ENCODE measurements around the gene NTRK3. TPM values are rescaled to one million over a fixed set of nuclear protein-coding genes. Genes with fewer than 3 reads are reported as not detected.

Gene NTRK3
- total and polyA plus RNA-seq, 2 of the 8 experiments (the other 6 are each of a cell fraction or from before 2014, with no cell fraction given): 4.5 to 6.8 TPM

DNA sequence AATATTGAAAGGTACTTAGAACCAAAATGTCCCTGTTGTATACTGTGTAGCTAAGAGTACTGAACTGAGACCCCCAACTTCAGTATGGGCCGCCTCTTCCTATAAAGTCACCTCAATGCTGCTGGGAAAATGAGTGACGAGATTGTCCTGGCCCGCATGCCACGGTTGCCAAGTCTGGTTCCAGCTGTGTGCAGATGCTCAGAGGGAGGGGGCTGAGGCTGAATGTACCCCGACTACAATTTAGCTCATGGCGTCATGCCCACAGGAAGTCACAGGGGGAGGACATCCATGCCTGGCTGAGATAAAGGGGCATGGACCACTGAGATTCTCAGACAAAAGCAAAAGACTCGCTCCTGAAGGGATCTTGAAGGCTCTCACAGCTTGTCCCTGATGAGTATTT is 271.1 kb downstream of the NTRK3 start (continued):
- TF ChIP-seq TBP (IDR thresholded peaks at IDR 0.05; ENCODE audit: low read depth, low read length): no peak
